Karpas-422 (cell line): Measurements from ENCODE around the gene SYNPO2. TPM values are rescaled to one million over a fixed set of nuclear protein-coding genes. Genes with fewer than 3 reads are reported as not detected.

ENCODE experiments used
- DNase-seq: peaks from one replicate; pipeline ENCODE4 v3.0.0-alpha.2; 2015
- H2AFZ ChIP-seq: fragments of 200-600 bp; sonication (generic); 2 replicates; pipeline ENCODE4 v1.6.1; 2014; ENCODE audit warnings: antibody characterized with exemption, low read length, mixed read lengths
- H3K27ac ChIP-seq: fragments of 200-600 bp; sonication (generic); 2 replicates; pipeline ENCODE4 v1.5.1; 2014; ENCODE audit warnings: mild to moderate bottlenecking, low read length, moderate library complexity
- H3K27me3 ChIP-seq: fragments of 200-600 bp; sonication (generic); 2 replicates; pipeline ENCODE4 v1.6.1; 2014; ENCODE audit warnings: low read length, mixed read lengths
- H3K36me3 ChIP-seq: fragments of 200-600 bp; sonication (generic); 2 replicates; pipeline ENCODE4 v1.6.1; 2014; ENCODE audit warnings: low read length, mixed read lengths; ENCODE audit not compliant: insufficient read depth
- H3K4me1 ChIP-seq: fragments of 200-600 bp; sonication (generic); 2 replicates; pipeline ENCODE4 v1.6.1; 2014; ENCODE audit warnings: mild to moderate bottlenecking, low read length, mixed read lengths
- H3K4me2 ChIP-seq: fragments of 200-600 bp; sonication (generic); 2 replicates; pipeline ENCODE4 v1.6.1; 2014; ENCODE audit warnings: low read length, low read depth, mild to moderate bottlenecking; ENCODE audit not compliant: poor library complexity, severe bottlenecking
- H3K4me3 ChIP-seq: fragments of 200-600 bp; sonication (generic); 2 replicates; pipeline ENCODE4 v1.5.1; 2014; ENCODE audit warnings: mild to moderate bottlenecking, antibody characterized with exemption, low read length, mixed read lengths
- H3K79me2 ChIP-seq: fragments of 200-600 bp; sonication (generic); 2 replicates; pipeline ENCODE4 v1.6.1; 2014; ENCODE audit warnings: mild to moderate bottlenecking, low read length, mixed read lengths
- H3K9ac ChIP-seq: fragments of 200-600 bp; sonication (generic); 2 replicates; pipeline ENCODE4 v1.6.0; 2014; ENCODE audit warnings: low read length
- H3K9me2 ChIP-seq: fragments of 200-600 bp; sonication (generic), shearing (Covaris generic); replicated peaks from 2 replicates; pipeline ENCODE4 v1.6.0; 2014; ENCODE audit warnings: mild to moderate bottlenecking, low read length, moderate library complexity; ENCODE audit not compliant: insufficient read depth
- H3K9me3 ChIP-seq: fragments of 300-700, 200-600 bp; sonication (generic); 2 replicates; pipeline ENCODE4 v1.6.1; 2014; ENCODE audit warnings: low read length, mixed read lengths
- H4K20me1 ChIP-seq: fragments of 200-600 bp; sonication (generic); 2 replicates; pipeline ENCODE4 v1.6.1; 2014; ENCODE audit warnings: mild to moderate bottlenecking, antibody characterized with exemption, low read length, low read depth; ENCODE audit not compliant: insufficient read depth
- total RNA-seq: library from RNA; depleted of rRNA; stranded (reverse); fragments of >200 nt; shearing (Covaris generic); gene quantifications from 2 replicates; pipeline ENCODE4 v1.2.3, GENCODE V29; 2014; ENCODE audit warnings: low replicate concordance

SYNPO2 gene
- total RNA-seq, 1 experiment from 2014 or later: 1.2 TPM

DNA sequence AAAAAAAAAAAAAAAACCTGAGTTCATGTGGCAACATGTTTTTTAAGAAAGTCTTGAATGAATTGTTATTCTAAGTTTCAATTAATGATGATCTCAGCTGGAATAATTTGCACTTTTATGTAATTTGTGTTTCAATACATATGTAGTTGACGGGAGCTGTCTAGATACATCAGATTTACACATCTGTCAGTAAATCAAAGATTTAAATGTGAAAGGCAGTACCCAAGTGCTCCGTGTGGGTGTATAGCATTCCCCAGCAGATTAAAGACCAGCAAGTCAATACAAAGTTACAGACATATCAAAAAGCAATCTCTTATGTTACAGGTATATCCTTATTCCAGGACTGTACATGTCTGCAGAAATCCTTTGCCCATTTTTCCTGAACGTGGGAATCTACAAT, 35.2 kb downstream of the SYNPO2 start:
- Histone ChIP-seq H3K9me3 (no peaks in the 10 kb centered on the region), H4K20me1 (no peaks in the 10 kb centered on the region)

DNA sequence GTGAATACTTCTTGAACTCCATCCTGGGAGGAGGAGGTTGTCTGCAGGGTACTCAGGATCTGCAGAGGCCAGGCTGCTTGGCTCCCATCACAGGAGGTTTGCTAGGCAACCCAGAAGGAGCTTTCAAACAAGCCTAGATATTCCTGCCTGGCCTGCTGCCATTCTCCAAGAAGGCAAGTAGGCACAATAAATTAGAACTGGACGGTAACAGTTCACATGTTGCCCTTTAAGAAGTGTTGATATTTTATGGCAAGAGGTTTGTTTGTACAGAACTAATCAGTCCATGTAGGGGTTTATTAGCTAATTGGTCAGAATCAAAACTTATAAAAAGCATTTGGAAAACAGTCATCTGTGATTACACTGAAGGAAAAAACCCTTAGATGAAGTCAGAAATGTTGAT, 39.3 kb downstream of the SYNPO2 start:
- H3K9ac ChIP-seq: no peak overlapping the region
- H3K4me3 ChIP-seq: no peak overlapping the region
- H3K27me3 ChIP-seq: 0 out of 2 replicates have a peak, but pooled peaks cover 4% of the 10 kb centered on the region
- no peak overlapping the region for H2AFZ ChIP-seq
- no peak for DNase-seq
- no peak overlapping the region for H3K27ac ChIP-seq
- H4K20me1 ChIP-seq: no peaks in the 10 kb centered on the region
- H3K9me3 ChIP-seq: no peaks in the 10 kb centered on the region
- no peaks in the 10 kb centered on the region for H3K4me1 ChIP-seq
- no peak overlapping the region for H3K4me2 ChIP-seq
- H3K9me2 ChIP-seq: no peaks in the 10 kb centered on the region
- no peaks in the 10 kb centered on the region for H3K36me3 ChIP-seq
- no peaks in the 10 kb centered on the region for H3K79me2 ChIP-seq

More for the DNA sequence above, 35.2 kb downstream of the SYNPO2 start:
- Histone ChIP-seq H3K79me2 (no peaks in the 10 kb centered on the region), H3K4me3 (no peak overlapping the region), H3K36me3 (no peaks in the 10 kb centered on the region), H3K4me1 (no peaks in the 10 kb centered on the region), H2AFZ (no peak overlapping the region), H3K9ac (no peak overlapping the region), H3K27me3 (0 out of 2 replicates have a peak, but pooled peaks cover 4% of the 10 kb centered on the region), H3K9me2 (no peaks in the 10 kb centered on the region), H3K4me2 (no peak overlapping the region), H3K27ac (no peak overlapping the region)
- no peak for DNase-seq

DNA sequence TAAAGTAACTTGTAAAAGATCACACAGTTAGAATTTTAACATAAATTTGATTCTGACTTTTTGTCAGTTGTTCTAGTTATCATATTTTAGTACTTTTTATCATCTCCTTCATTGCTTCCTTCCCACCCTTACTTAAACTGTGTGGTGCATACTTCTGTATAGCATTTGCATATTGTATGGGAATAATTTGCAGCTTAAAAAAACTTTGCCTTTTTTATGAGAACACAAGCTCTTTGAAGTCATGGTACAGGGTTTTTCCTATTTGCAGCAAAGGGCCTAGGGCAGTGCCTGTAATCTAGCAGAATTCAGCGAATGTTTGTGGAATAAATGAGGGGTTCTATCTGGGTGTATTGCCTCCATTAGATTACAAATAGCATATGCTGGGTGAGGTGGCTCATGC, 41.6 kb downstream of the SYNPO2 start:
- Histone ChIP-seq H3K9me2 (no peaks in the 10 kb centered on the region), H3K9me3 (no peaks in the 10 kb centered on the region), H2AFZ (no peak overlapping the region), H3K27me3 (no peaks in the 10 kb centered on the region), H4K20me1 (no peaks in the 10 kb centered on the region), H3K9ac (no peak overlapping the region), H3K27ac (no peak overlapping the region), H3K4me1 (no peaks in the 10 kb centered on the region), H3K4me2 (no peak overlapping the region), H3K79me2 (no peaks in the 10 kb centered on the region), H3K4me3 (no peak overlapping the region), H3K36me3 (no peaks in the 10 kb centered on the region)
- DNase-seq: no peak

DNA sequence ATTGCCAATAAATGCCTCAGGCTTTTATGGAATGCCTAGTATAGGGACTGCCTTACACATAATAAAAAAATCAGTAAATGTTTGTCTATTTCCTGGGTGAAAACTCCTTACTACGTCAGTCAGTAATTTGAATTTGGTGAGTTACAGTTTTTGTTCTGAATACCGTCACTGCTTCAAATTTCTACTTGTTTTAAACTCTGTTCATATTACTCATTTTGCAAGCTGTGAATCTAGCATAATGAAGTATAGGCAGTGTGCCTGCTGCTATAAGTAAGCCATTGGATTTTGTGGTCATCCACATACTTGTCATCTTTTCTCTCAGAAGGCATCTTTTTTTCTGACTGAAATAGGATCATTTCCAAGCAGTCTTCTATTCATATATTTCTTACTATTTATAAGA, 43.1 kb downstream of the SYNPO2 start:
- no peak overlapping the region for H2AFZ ChIP-seq
- H4K20me1 ChIP-seq: no peaks in the 10 kb centered on the region
- no peaks in the 10 kb centered on the region for H3K9me2 ChIP-seq
- H3K4me1 ChIP-seq: no peaks in the 10 kb centered on the region
- H3K9me3 ChIP-seq: no peaks in the 10 kb centered on the region
- no peak overlapping the region for H3K4me3 ChIP-seq
- H3K36me3 ChIP-seq: no peaks in the 10 kb centered on the region
- H3K9ac ChIP-seq: no peak overlapping the region
- H3K27ac ChIP-seq: no peak overlapping the region
- no peak for DNase-seq
- H3K79me2 ChIP-seq: no peaks in the 10 kb centered on the region
- H3K27me3 ChIP-seq: no peaks in the 10 kb centered on the region
- no peak overlapping the region for H3K4me2 ChIP-seq

DNA sequence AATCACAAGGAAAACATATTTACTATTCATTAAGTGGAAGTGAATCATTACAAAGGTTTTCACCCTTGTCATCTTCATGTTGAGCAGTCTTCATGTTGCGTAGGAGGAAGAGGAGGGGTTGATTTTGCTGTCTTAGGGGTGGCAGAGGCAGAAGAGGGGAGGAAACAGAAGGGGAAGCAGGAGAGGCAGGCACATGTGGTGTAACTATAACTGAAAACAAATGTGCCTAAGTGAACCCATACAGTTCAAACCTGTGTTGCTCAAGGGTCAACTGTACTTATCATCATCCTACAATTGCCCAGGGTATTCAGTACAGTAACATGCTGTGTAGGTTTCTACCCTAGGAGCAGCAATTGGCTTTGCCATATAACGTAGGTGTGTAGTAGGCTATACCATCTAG, 47.2 kb downstream of the SYNPO2 start:
- Histone ChIP-seq H3K4me2 (no peak overlapping the region), H3K9me3 (no peaks in the 10 kb centered on the region), H3K36me3 (no peaks in the 10 kb centered on the region), H3K79me2 (no peaks in the 10 kb centered on the region), H4K20me1 (no peaks in the 10 kb centered on the region), H3K9ac (no peak overlapping the region), H3K27ac (no peak overlapping the region), H3K4me3 (no peak overlapping the region), H3K4me1 (peaks cover 4% of the 10 kb centered on the region; the same call in 1 of the 2 replicates), H2AFZ (no peak overlapping the region), H3K9me2 (no peaks in the 10 kb centered on the region), H3K27me3 (no peaks in the 10 kb centered on the region)
- no peak for DNase-seq

DNA sequence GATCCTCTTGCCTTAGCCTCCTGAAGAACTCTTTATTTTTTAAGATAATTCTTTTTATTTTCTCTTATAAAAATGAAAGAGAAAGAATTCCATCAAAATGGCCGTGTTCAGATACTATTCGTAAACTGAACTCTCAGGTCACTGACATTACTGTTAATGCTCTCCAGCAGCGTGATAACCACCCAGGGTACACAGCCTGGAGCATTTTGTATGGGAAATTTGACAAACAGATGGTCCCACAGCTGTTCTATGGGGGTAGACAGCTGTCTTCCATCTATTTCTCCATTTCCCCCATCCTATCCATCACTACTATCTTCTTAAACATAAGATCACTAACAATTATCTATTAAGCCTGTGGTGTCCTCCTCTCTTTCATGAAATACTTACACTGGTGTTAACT, 47.8 kb downstream of the SYNPO2 start:
- H3K9ac ChIP-seq: no peak overlapping the region
- no peak for DNase-seq
- no peaks in the 10 kb centered on the region for H3K9me2 ChIP-seq
- H4K20me1 ChIP-seq: no peaks in the 10 kb centered on the region
- H3K4me3 ChIP-seq: no peak overlapping the region
- H3K4me2 ChIP-seq: no peak overlapping the region
- no peaks in the 10 kb centered on the region for H3K79me2 ChIP-seq
- H3K27ac ChIP-seq: no peak overlapping the region
- H2AFZ ChIP-seq: no peak overlapping the region
- H3K9me3 ChIP-seq: no peaks in the 10 kb centered on the region
- no peaks in the 10 kb centered on the region for H3K36me3 ChIP-seq
- H3K4me1 ChIP-seq: peaks cover 4% of the 10 kb centered on the region; the same call in 1 of the 2 replicates
- no peaks in the 10 kb centered on the region for H3K27me3 ChIP-seq

DNA sequence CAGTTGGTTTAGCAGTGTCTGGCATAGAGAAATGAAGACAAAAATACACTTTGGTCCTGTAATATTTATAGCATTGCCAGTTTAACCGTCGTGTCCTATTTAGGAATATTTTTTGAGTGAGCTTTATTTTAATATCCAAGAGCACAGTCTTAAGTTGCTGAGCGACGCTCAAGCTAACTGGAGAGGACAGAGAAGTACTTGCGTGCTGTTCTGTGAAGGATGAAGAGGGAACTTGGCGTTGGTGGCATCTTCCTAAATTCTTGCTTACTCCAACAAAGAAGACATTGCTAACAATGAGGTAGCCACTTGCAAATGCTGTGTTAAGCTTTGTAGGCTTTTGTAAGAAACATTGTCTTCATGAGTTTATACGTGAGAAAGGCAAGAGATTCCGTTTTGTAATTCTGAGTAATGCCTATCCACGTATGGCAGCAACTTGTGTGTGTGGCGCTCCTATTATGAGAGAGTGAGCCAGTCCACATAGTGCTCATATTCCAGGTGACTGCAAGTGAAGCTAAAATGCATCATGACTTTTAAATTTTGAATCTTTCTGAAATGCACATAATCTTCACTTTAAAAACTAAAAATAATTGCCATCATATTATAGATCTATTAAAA, 50.6 kb downstream of the SYNPO2 start:
- Histone ChIP-seq H3K36me3 (no peaks in the 10 kb centered on the region), H3K9me3 (no peaks in the 10 kb centered on the region), H3K79me2 (no peaks in the 10 kb centered on the region), H3K9me2 (no peaks in the 10 kb centered on the region), H3K4me2 (no peak overlapping the region), H2AFZ (no peak overlapping the region), H3K4me1 (peaks cover 4% of the 10 kb centered on the region; the same call in 1 of the 2 replicates), H3K9ac (no peak overlapping the region), H4K20me1 (no peaks in the 10 kb centered on the region), H3K4me3 (no peak overlapping the region), H3K27me3 (no peaks in the 10 kb centered on the region), H3K27ac (no peak overlapping the region)
- no peak for DNase-seq

DNA sequence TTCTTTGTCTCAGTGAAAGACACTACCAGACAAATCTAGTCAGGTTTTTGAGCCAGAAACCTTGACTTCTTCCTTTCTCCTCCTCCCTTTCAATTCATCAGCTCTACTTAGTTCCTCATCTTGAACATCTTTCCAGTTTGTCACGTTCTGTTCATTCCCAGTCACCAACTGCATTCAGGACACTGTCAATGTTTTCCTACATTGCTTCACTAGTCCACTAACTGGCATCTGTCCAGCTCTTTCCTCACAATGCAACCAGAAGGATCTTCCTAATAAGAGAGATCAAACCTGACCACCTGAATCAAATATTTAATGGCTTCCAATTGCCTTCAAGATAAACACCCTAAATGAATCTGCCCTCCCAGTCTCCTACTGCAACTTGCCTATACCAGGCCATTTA, 52.5 kb downstream of the SYNPO2 start:
- H3K4me1 ChIP-seq: peaks cover 4% of the 10 kb centered on the region; the same call in 1 of the 2 replicates
- DNase-seq: no peak
- H3K4me2 ChIP-seq: no peak overlapping the region
- no peak overlapping the region for H3K4me3 ChIP-seq
- H3K79me2 ChIP-seq: no peaks in the 10 kb centered on the region
- no peaks in the 10 kb centered on the region for H3K9me3 ChIP-seq
- H3K9me2 ChIP-seq: no peaks in the 10 kb centered on the region
- H3K27me3 ChIP-seq: no peaks in the 10 kb centered on the region
- no peak overlapping the region for H3K27ac ChIP-seq
- no peak overlapping the region for H2AFZ ChIP-seq
- H4K20me1 ChIP-seq: no peaks in the 10 kb centered on the region
- no peaks in the 10 kb centered on the region for H3K36me3 ChIP-seq
- no peak overlapping the region for H3K9ac ChIP-seq
